Stimulated activated CD4-positive, alpha-beta T cell treated with anti-CD3 and anti-CD28 coated beads, Interleukin-15, amount 100 ng/mL, for 1 hour (primary cell): ENCODE results near the gene ADGRA1.
"Not testable (repeated sequence)": the region's sequence is repeated elsewhere in the genome, so short reads cannot be mapped to it uniquely, and the experiment has no call there.

ENCODE experiments used
- DNase-seq, 2 donors: peaks; one replicate each; pipeline ENCODE4 v3.0.0-alpha.2; 2020; ENCODE audit warnings: low read depth in 1 of 2, low spot score in 1 of 2

The ADGRA1 gene

DNA sequence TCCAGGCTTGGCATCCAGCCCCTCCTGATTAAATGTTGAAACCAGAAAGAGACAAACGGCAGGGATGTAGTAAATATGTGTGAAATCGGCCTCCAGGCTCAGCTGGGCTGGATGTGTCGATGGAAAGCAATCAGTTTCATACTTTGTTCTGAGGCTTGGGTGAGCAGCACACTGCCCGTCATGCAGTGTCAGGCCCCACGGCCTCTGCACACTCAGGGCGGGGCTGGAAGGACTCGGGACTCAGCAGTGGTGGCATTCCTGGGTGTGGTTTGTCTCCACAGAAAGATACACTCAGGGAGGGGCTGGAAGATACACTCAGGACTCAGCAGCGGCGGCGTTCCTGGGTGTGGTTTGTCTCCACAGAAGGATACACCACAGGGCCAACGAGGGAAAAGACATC lies 22.0 kb downstream of the ADGRA1 start:
- DNase-seq = no peak

DNA sequence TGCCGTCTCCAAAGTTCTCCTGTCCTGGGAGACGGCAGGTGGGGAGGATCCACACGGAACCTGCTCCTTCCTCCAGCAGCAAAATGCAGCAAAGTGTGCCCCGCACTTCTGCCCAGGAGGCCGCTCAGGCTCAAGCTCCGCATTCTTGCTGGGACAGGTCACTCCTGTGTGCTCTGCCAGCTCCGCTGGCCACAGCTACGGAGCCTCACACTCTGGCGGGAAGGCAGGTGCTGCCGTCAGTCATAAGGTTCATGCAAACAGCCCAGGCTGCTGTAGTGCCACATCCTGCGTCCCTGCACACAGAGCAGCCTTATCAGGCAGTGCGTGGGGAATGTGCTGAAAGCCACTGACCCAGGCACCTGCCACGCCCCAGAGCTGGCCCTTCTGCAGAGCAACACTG lies 22.4 kb downstream of the ADGRA1 start:
- no peak for DNase-seq

DNA sequence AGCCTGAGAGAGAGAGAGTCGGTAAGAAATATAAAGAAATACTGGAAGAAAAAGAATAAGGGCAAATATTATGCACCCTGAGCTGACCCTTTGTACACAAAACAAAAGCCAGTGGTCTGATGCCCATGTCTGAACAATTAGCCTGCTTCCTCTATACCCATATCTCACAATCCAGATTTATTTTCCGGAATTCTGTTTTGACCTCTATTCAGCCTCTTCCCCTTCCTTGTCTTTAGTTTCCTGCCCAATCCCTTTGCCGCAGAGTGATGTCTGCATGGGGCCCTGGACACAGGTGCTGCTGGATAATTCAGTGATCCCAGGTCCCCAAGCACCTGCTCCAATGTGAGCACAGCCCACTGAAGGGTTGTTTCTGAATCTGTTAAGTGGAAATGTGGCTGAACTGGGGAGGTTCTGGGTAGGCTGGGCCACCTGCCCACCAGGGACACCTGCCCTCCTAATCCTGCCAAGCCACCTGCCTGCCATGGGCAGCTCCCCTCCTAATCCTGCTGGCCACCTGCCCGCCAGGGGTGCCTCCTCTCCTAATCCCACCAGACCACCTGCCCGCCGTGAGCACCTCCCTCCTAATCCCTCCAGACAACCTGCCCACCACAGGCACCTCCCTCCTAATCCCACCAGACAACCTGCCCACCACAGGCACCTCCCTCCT lies 23.0 kb downstream of the ADGRA1 start:
- no peak for DNase-seq

DNA sequence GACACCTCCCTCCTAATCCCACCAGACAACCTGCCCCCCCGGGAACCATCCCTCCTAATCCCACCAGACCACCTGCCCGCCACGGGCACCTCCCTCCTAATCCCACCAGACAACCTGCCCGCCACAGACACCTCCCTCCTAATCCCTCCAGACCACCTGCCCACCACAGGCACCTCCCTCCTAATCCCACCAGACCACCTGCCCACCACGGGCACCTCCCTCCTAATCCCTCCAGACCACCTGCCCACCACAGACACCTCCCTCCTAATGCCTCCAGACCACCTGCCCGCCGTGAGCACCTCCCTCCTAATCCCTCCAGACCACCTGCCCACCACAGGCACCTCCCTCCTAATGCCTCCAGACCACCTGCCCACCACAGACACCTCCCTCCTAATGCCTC lies 23.9 kb downstream of the ADGRA1 start:
- not testable (repeated sequence) for DNase-seq

DNA sequence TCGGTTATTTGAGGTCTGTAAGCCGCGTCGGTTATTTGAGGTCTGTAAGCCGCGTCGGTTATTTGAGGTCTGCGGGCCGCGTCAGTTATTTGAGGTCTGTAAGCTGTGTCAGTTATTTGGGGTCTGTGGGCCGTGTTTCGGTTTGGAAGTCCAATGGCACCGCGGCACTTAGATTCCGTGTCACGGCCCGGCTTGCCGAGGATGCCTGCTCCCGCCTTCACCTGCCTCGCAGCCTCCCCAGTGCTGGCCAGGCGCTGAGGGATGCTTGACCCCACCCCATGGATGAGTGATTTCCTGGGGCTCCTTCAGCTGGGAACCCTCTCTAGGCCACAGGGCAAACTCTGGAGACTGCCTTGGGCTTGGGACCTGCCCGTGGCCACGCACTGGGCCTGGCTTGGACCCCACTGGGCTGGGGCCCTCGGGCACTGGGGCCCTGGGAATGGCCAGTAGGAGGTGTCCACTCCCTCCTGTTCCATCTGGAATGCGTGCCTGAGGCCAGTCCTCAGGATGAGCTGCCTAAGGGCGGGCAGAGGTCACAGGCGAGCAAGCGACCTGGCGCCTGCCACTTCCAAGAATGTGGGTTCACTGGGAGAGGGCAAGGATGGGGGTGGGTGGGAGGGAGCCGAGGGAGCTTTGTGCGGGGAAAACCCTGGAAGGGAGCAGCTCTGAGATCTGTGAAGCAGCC lies 25.6 kb downstream of the ADGRA1 start:
- no peak for DNase-seq

DNA sequence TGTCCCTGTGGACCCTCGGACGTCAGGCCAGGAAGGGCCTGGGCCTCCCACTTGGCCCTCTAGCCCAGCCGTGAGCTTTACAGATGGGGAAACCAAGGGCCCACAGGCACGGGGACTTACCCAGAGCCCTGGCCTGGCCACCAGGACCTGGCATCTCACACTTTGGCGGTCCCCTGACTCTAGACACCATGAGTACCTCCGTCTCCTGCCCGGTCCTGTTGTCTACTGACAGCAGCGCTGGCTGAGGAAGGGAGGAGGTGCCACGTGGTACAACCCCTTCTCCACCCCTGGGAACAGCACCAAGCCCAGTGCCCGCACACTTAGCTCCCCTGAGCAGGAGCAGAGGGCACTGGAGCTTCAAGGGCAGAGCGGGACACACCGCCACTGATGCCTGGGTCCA lies 26.1 kb downstream of the ADGRA1 start:
- DNase-seq = no peak

DNA sequence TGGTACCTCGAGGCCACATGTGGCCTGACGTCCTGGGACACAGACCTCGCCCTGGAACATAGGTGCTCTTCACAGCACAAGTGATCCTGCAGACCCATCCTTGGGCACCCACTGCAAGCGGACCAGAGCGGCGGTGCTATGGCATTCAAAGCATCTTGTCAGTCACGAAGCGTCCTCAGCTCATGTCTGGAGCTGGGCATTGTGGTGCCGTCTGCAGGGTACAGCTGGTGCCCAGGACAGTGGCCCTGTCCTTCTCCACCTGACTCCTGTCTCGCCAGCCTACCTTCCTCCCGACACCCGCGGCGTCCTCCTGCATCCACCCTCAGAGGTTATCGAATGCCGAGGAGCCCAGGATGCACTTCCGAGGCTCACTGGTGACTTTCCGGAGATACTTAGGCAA lies 26.5 kb downstream of the ADGRA1 start:
- no peak for DNase-seq

DNA sequence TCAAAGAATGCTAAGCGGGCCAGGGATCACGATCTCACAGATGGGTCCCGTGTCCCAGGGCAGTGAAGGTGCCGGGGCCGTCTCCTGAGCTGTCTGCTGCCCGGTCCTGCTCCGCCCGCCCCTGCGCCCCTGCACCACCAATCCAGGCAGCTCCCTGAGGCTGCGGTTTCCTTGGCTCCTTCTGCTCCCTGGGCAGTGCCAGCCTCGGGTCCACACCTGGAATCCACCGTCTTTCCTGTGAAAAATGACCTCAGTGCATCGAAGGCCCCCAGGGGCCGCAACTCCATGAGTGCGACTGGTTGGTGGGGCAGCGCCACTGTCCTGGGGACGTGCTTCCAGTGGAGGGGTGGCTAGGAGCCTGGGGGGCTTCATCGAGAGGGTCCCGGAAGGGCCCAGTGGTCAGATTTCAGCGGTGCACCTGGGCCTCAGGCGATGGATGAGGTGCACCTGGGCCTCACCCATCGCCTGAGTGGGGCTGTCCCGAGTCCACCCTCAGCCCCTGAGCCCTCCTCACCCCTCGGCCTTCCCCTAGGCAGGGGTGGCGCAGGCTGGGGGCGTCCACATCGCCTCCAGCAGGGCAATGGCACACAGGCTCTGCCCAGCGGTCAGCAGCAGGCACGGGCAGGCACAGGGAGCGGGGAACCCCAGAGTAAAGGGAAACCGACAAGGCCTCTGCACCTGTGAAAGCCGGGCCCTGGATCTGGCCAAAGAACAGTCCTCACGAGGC lies 27.2 kb downstream of the ADGRA1 start:
- DNase-seq = no peak

DNA sequence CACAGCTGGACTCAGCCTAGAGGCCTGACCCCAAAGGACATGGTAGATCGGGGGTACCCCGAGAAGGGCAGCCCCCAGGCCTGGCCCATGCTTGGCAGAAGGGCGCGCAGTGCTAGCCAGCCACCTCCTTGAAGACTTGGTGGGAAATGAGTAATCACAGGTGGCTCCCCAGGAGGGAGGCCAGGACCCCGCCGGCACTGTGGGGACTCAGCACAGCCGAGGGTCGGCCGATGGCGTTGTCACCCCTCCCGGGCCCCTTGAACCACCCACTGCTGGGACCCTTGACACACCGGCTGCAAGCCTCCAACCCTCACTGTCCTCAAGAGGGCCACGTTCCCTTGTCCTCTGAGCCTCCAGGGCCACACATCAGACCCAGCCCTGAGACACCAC lies 27.7 kb downstream of the ADGRA1 start:
- no peak for DNase-seq

DNA sequence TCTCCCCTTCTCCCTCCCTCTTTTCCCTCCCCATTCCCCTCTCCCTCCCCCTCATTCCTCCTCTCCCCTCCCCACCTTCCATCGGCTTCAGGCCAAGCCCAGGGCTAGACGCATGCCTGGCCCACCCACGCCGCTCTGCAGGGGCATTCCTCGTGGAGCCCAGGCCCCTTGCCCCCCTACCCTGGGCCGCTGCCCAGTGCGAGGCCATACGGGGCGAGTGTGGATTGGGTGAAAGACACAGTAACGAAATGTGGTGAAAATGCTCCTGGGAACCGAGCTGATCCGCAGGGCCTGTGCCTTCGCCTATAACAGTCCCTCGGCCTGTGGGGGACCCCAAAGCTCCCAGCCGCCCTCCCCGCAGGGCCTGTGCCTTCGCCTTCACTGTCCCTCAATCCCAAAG lies 28.3 kb downstream of the ADGRA1 start:
- DNase-seq = no peak

DNA sequence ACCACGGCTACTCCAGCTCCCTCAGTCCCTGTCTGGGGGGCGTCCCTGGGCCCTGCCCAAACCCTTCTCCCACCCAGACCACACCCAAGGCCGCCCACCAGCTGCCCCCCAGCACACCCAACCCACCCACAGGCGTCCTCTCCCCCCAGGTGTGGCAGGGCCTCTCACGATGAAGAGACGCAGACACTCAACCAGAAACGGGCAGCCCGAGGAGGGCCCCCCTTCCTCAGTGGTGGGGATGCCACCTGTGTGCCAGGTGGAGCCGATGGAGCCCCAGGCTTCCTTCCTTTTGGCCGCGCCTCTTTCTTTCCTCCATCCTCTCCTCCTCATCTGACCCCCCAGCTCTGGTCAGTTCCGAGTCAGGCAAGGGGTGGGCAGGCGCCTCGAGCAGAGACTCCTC lies 28.7 kb downstream of the ADGRA1 start:
- DNase-seq = no peak

DNA sequence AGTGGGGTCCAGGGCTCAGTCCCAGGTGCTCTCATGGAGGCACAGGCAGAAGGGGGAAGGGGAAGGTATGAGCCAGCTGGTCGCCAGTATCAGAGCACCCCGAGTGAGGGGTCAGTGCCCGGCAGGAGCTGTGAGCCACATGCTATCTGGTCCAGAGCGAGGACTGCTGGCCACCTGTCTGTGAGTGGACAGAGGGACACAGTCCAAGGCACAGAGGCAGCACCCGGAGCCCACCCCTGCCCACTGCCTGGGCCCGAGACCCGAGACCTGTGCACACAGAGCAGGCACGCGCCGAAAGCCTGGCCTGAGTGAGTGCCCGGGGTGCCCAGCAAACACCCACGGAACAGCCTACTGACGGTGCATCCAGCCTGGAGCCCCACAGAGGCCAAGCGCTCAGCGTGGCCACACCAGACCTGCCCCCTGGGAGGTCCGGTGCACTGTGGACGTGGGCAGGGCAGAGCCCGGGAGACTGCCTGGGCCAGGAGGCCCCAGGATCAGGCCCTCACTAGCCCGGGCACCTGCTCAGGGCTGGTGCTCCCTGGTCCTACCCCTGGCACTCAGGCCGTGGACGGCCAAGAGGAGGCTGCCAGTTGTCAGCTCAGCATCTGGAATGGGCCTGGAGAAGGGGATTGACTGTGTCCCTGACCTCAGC lies 29.4 kb downstream of the ADGRA1 start:
- no peak for DNase-seq

DNA sequence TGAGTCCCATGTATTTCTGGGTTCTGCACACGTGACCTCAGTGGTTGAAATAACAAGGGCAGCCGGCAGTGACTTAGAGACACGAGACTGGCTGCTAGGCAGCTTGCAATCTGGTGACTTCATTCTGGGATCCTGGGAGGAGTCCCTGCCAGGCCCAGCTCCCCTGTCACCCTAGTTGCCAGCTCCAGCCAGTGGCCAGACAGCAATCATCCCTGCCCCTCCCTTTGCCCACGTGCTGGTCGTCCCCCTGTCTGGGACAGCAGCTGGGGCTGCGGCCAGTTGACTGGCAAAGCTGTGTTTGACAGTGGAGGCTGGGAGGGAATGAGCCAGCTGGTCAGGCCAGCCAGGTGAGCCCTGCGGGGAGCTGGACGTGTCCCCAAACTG lies 30.0 kb downstream of the ADGRA1 start:
- DNase-seq = no peak

DNA sequence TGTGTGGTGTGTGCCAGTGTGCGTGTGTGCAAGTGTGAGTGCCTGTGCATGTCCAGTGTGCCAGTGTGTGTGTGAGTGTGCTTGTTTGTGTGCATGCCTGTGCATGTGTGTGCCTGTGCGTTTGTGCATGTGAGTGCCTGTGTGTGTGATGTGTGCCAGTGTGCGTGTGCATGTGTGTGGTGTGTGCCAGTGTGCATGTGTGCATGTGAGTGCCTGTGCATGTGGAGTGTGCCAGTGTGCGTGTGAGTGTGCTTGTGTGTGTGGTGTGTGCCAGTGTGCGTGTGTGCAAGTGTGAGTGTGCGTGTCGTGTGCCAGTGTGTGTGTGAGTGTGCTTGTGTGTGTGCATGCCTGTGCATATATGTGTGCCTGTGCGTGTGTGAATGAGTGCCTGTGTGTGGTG lies 33.8 kb downstream of the ADGRA1 start:
- no peak for DNase-seq

DNA sequence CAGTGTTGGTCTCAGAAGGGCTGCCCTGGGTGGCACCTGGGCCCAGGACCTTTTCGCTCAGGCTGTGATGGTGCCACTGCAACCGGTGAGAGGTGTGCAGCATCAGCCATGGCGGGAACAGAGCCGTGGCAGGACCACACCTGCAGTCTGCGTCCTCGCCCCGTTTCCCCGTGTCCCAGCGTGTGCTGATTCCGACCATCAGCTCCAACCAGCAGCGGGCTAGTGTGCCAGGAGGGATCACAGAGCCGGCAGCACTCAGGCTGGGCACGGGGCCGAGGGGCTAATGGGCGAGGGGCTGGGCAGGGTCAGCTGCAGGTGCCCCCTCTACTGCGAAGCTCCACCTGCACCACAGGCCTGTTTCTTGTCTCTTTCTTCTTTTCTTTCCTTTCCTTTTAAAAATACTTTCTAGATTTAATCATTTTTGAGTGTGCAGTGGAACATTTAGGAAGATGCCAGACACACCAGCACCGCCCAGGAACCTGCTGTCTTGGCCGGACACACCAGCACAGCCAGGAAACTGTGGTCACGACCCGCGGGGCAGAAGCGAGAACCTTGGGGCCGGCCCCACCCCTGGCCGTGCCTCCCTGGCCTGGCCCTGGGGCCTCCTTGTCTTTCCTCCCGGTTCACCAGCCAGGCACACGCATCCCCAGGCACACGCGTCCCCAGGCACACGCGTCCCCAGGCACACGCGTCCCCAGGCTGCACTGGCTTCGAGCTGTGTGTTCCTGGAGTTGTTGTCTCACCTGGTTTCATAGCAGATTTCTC lies 34.6 kb downstream of the ADGRA1 start:
- DNase-seq = no peak

DNA sequence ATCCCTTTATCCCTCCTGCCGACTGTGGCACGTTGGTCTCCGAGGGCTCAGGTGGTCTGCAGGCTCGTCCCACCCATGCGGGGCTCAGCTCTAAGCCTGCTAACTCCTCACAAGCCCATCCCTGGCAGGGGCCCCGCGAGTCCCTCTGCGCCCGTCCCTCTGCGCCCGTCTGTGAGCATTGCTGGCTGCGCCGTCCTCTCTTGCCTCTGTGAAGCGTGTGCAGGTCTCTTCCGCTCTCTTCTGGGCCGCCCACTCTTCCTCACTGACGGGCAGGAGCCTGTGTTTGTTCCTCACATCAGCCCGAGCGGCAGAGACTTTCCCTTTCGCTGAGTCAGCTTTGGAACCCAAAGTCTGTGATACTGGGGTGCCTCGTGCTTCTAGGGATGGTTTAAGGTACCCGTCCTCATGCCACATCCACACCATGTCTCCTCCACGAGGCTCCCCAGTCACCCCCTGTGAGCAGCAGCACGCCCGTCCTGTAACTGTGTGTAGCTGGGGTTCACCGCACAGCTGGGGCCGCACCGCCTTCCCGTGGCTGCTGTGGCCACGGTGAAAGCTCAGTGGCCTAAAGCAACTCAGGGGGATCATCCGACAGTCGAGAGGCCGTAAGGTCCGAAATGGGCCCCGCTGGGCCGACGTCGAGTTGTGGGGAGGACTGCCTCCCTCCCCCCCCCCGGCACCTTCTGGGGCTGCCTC lies 35.5 kb downstream of the ADGRA1 start:
- no peak for DNase-seq

DNA sequence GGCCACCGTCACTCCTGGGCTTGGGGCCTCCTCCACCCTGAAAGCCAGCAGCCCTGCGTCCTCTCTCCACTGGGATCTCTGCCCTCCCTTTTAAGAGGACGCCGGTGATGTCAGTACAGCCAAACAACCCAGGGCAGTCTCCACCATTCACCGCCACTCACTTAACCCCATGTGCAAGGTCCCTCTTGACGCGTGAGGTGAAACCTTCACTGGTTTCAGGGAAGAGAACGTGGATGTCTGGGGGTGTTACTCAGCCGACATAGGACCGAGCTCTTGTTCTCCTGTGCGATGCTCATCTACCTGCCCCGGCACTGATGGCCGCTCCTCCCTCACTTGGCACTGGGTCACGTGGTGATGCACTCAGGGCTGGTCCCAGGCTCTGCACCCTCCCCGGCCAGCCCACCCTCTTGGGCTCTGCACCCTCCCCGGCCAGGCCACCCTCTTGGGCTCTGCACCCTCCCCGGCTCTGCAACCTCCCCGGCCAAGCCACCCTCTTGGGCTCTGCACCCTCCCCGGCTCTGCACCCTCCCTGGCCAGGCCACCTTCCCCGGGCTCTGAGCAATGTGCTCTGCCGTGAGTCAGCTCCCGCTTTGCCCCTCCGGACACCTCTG lies 36.1 kb downstream of the ADGRA1 start:
- DNase-seq = no peak

DNA sequence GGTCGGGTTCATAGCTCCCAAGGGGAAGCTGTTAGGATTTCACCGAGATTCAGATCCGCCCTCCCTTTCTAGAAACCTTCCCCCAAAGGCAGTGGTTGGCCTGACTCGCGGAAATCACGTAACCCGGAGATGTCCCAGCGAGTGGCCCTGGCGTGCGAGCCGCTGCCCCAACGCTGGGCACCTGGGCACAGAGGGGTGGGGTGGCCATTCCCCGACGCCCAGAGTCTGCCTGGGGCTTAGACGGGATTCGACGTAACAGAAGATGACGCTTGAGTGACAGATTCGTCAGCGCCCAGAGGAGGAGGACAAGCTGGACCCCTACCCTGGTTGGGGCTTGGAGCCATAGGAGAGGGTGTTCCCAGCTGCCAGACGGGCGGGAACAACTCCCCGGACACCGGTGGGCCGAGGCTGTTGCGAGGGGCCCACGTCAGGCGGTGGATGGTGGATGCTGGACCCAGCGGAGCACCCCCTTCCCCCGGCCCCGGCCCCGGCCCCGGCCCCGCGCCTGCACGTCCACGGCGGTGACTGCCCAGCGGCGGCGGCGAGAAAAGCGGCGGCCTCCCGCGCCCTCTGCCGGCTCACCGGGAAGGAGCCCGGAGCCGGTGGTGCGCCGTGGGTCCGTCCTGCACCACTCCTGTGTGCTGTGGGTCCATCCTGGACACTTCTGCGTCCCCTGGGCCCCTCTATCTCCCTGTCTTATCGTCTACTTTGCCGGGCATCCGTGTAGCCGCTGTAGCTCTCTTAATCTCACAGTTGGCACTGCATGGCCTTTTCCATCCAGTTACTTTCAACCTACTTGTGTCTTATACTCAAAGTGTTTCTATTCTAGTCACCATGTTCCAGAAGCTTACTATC lies 36.9 kb downstream of the ADGRA1 start:
- no peak for DNase-seq

DNA sequence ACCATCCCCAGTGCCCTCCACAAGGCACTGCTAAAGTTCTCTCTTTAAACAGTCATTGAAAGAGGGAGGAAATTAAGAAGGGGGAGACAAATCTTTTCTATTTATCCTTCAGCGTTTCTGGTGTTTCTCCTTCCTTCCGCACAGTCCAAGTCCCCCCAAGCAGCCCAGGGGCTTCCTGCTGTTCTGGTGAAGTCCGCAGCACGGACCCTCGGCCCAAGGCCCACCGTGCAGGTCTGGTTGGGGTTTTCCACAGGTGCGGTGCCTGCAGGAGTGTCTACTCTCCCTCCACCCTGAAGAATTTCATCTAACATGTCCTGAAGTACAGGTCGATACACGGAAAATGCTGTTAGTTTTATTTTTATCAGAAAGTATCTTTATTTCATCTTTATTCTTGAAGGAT lies 38.2 kb downstream of the ADGRA1 start:
- no peak for DNase-seq
